CD4-positive, alpha-beta T cell treated with Interleukin-12 subunit alpha and Interleukin-12 subunit beta, for 1 hour (primary cell): Measurements from ENCODE around the gene SLC26A2.

Experiments
- DNase-seq: peaks from one replicate; pipeline ENCODE4 v3.0.0-alpha.2; 2020

The SLC26A2 gene

DNA sequence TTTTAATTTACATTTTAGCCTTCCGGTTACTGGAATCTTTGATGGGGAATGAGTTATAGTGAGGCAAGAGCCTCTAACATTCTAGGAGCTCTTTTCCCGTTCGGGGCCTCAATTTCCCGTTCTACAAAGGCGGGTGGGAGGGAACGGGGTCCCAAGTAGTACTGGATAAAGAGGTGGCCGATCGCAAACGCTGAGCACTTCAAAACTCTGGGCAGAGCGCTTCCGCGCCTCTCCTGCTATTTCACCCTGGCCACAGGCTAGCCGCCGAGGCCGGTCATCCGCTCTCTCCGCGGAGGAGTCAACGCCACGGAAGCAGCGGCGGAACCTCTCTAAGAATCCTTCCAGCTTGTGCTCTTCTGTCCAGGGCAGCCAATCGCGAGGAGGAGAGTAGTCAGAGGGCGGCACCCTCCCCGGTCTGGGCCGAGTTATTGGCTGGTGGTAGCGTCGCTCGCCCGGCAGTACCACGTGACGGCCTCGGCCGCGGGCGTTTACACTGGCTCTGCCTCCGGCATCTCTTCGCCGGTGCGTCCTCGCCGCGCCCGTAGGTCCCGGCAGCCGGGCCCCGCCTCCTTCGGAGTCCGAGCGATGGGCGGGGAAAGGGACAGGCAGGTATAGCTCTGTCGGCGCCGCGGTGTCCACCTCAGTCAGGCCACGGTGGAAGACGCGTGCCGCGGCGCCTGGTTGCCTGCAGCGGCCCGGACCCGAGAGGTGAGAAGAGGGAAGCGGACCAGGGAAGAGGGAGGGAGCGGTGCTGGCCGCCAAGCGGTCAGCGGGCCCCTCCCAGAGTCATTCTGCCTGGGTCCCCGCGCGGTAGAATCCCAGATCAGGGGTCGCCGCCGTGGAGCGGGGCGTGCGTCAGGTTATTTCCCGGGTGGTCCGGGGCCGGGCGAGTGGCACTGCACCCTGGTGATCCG is at the start of gene SLC26A2:
TSS of gene SLC26A2 (plus strand) at position 487 of the 914 bp plus-strand sequence. CDS start 16,895 bp downstream, outside the sequence.
- DNase-seq, result peak; percentile 94

DNA sequence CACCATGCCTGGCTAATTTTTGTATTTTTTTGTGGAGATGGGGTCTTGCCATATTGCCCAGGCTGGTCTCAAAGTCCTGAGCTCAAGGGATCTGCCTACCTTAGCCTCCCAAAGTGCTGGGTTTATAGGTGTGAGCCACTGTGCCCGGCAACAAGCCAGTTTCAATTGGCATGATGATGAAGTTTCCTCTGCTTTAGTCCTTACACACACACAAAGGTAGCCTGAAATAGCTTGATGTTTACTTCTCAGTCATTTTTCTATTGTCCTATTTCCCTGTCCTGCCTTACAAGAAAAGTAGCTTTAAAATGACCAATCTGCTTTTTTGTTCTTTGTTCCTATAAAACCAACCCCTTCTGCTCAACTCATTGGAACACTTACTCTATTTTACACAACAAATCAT is 49.5 kb upstream of the SLC26A2 start:
- DNase-seq, result no peak

- DNase-seq, result no peak
These were observed 48.2 kb upstream of the SLC26A2 start for GRCh38 chr5:149912226-149912871.

- no peak for DNase-seq
These were observed 46.8 kb upstream of the SLC26A2 start for GRCh38 chr5:149913436-149914419.

DNA sequence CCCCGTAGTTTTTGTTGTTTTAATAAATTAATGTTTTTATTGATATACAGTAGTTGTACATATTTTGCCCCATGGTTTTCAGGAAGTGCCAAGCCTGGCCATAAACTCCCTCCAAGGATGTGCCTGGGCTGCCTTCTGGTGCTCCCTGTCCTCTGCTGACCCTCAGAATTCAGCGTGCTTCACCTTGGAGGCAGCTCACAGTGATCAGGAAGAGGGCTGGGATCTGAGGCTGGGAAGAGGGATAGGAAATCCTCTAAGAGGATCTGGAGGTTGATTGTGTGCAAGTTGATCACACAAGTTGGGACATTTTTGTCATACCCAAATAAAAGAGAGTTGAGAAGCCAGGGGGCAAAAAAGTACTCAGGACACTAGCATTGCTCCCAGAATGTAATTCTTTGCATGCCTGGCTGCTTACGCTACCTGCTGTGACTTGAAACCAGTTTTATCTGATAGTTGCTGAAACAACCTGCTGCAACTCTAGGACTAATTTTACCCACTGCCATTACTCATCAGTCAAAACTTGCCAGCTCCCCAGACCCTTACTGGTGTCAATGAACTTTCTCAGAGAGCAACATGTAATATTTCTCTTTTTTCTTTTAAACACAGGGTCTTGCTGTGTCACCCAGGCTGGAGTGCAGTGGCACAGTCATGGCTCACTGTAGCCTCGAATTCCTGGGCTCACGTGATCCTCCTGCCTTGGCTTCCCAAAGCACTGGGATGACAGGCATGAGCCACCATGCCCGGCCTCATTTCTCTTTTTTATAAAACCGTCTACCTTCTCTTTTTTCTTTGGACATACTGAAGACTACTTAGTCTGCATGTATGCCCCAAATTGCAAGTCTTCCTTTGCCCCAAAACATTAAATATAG is 44.9 kb upstream of the SLC26A2 start:
- DNase-seq, result no peak

- no peak for DNase-seq
These were observed 44.1 kb upstream of the SLC26A2 start for GRCh38 chr5:149916334-149917072.

GRCh38 chr5:149917073-149917676 is 43.4 kb upstream of the SLC26A2 start:
- no peak for DNase-seq

- DNase-seq, result no peak
These were observed 39.0 kb upstream of the SLC26A2 start for GRCh38 chr5:149921597-149921996.

- DNase-seq, result no peak
These were observed 37.6 kb upstream of the SLC26A2 start for GRCh38 chr5:149922950-149923349.

DNA sequence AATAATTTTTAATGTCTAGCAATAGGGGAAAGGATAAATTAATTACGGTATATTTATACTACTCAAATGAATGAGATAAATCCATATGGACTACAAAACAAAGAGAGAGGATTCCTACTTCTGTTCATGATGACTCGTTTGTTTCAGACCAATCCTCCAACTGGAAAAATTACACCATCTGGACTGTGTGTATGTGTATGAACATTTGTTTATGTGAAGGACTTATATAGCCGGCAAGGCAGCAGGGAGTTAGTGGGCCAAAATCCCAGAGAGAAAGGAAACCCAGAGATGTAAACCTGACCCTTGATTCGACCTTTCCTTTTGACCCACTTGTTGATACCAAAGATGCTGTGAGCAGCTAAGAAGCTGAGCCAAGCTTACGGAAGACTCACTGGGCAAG is 36.1 kb upstream of the SLC26A2 start:
- DNase-seq, result no peak

- no peak for DNase-seq
These were observed 30.4 kb upstream of the SLC26A2 start for GRCh38 chr5:149930043-149930748.

DNA sequence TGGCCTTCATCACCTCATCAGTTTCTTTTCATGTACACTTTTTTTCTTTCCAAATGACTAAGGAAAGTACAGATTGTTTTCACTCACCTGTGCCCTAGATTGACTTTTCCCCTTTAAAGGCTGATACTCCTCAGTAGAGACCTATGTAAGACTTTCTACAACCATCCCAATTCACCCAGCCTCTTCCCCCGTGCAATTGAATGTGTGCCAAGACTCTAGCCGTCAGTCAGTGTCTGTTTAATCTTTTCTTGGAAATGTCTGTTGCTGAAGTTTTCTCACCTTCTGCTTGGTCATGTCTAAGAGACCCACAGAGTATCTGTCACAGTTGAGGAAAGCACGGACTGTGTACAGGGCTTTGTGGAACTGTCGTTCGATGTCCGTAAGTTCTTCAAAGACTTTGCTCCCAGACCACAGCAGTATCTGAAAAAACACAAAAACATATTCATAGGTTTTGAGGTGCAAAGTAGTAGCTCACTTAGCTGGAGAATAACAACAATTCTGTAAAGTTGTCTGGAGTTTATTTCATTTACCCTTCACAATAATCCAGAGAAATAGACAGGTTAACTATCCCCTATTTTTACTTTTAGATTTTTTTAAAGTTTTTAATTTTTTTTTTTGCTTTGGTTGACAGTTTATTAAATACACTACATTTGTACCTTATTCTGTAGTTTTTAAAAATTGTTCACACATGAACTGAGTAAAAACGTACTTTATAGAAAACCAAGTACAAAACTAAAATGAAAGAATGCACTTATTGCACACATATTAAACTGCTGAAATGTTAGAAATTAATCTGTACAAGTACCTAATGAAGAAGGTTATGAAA is 29.6 kb upstream of the SLC26A2 start:
- DNase-seq, result no peak

- no peak for DNase-seq
These were observed 28.5 kb upstream of the SLC26A2 start for GRCh38 chr5:149931992-149932436.

GRCh38 chr5:149932445-149933350 is 27.9 kb upstream of the SLC26A2 start:
- no peak for DNase-seq

- no peak for DNase-seq
These were observed 25.1 kb upstream of the SLC26A2 start for GRCh38 chr5:149935431-149935901.

DNA sequence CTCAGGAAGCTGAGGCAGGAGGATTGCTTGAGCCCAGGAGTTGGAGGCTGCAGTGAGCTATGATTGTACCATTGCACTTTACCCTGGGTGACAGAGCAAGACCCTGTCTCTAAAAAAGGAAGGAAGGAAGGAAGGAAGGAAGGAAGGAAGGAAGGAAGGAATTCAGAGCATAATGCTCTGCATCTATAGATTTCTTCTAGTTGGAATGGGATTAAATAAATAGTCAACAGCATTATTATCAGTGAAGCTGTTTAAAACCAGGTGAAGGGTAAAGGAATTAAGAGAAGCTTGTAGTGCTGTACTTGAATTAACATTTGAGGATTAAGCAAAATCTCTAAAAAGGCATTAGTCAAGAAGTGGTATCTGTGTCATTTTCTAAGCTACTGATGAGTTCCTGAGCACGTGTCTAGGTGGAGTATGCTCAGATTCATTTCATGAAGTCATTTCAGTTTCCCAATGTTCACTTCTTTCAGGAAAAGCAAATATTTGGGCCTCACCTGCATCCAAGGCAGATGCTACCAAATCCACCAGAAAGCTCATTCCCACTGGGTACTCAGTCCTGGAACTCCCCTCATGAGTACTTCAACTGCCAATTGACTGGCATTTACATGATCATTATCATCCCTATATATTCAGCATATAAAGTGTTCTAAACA is 24.4 kb upstream of the SLC26A2 start:
- DNase-seq, result no peak

DNA sequence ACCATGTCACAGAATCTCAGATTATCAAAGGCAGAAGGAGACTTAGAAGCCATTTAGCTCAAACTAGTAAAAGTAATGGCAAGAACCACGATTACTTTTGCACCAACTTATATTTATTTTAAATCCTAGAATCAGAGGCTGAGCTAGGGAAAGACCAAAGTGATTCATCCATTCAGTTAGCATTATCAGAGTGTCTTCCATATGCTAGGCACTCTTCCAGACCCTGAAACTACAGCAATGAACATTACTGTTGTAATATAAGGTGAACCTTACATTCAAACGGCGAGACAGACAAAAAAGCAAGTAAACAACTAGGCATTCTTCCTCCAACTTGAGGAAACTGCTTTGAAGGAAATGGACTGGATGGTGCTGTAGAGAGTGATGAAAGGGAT is 23.9 kb upstream of the SLC26A2 start:
- no peak for DNase-seq
